Activated CD4-positive, alpha-beta T cell treated with anti-CD3 and anti-CD28 coated beads for 24 hours (primary cell): Measurements from ENCODE around the gene ZNF575.
"Not testable (repeated sequence)": the region's sequence is repeated elsewhere in the genome, so short reads cannot be mapped to it uniquely, and the experiment has no call there.

ENCODE experiments used
- DNase-seq, 2 donors: peaks; one replicate each; pipeline ENCODE4 v3.0.0-alpha.2; 2020; ENCODE audit warnings: low read depth in 2 of 2

Gene ZNF575

DNA sequence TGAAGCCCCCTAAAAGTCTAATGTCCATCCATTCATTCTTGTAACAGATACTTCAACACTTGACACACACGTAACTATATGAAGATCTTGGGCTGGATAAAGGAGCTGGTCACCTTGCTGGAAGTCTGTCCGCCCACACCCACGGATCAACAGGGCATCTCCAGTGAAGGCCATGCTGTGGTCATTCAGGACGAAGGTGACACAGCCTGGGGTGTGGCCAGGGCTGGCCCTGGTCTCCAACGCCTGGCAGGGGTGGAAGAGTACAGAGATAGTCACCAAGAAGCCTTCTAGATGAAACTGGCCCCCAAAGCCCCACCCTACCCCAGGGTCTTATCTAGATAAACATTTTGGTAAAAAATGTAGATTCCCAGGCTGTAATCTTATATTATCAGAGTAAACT, 21.7 kb upstream of the ZNF575 start:
- DNase-seq: no peak

- DNase-seq: not testable (repeated sequence)
These were observed 20.6 kb upstream of the ZNF575 start for GRCh38 chr19:43512399-43512798.

GRCh38 chr19:43518051-43518450, 14.9 kb upstream of the ZNF575 start:
- no peak for DNase-seq

DNA sequence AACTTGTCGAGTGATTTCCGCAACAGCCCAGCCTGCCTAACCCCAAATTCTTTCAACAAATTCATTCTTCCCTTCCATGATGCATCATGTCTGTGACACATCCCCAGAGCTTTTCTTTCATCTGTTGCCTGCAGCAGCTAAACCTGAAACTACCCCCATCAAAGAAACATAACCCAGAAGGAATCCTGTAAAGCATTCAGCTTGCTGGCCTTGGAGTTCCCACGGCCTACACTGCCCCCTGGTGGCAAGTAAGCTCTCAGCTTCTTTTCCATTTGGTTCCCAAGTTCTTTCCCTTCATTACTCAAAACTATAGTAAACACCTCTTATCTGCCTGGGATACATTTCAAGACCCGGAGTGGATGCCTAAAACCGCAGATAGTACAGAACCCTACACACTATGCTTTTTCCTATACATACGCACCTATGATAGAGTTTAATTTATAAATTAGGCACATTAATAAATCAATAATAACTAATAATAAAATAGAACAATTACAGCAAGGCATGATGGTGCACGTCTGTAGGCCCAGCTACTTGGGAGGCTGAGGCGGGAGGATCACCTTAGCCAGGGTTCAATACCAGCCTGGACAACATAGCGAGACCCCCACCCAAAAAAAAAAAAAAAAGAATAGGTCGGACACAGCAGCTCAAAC, 13.4 kb upstream of the ZNF575 start:
- peak; percentile 77 to 78 for DNase-seq

DNA sequence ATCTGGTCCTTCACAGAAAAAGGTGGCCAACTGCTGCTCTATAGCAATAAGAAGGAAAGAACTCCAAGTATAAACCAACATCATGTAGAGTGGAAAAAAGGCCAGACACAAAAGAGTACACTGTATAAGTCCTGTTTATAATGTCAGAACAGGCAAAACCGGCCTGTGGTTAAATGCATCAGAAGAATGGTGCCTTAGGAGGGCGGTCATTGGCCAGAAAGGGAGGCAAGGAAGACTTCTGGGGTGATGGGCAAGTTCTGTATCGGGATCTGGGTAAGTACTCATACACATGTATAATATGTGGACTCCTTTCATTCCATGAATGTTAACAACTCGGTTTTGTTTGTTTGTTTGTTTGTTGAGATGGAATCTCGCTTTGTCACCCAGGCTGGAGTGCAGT, 10.1 kb upstream of the ZNF575 start:
- DNase-seq: no peak

- DNase-seq: not testable (repeated sequence)
These were observed 9.3 kb upstream of the ZNF575 start for GRCh38 chr19:43523696-43524095.

DNA sequence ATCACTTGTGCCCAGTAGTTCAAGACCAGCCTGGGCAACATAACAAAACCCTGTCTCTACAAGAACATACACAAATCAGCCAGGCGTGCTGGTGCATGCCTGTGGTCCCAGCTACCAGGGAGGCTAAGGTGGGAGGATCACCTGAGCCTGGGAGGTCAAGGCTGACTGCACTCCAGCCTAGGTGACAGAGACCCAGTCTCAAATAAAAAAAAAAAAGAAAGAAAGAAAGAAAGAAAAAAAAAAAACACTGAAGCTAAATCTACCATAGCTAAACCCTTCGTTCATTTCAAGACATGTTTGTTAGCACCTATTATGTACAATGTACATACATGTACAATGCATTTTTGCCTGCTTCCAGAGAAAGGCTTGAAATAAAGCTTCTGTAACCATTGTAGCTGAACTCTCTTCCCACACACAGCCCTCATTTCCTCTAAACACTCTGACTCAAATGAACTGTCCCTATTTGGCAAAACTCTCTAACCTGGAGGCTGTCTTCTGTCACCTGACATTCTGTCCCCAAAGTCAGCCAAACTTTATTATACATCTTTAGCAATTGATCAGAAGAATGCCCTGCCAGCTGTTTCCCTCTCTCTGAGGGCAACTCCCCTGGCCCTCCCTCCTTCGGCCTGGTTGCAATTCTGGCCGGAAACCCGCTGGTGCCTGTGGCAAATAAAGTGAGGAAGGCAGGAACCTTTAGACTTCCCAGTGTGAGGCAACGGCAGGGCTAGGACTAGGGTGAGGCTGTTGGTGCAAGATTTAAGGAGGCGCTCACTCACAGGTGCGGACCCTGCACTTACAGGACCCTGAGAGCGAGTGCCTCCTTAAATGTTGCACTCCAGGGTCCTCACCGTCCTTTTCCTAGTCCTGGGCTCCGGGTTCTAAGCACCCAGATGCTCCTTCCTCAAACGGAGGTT, 7.8 kb upstream of the ZNF575 start:
- DNase-seq: no peak

- no peak for DNase-seq
These were observed 6.9 kb upstream of the ZNF575 start for GRCh38 chr19:43525836-43526771.

- DNase-seq: peak; percentile 54 to 74
These were observed 5.8 kb upstream of the ZNF575 start, which contains the start of gene ETHE1 for GRCh38 chr19:43526884-43527859. ETHE1 (minus strand) TSS chr19:43527201; CDS start chr19:43527177, 24 bp downstream.

- no peak for DNase-seq
These were observed 4.9 kb upstream of the ZNF575 start for GRCh38 chr19:43527860-43528622.

DNA sequence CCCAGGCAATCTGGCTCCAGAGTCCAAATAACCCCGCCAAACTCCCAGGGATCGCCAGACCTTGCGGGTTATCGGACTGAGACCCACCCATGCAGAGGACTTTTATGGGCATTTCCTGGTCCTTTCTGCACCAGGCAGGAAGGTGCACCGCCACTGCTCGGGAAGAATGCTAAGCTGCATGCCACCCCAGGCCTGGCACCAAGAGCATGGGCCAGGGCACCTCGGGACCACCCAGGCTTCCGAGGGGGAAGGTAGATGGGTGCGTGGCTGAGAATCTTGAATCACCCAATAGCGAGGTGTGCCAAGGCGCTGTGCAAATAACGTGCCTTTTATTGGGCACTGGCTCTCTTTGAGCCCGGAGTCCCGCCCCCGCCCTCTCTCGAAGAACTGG, 422 bp upstream of the ZNF575 start:
- peak in 1 of 2 donors; percentile 26 for DNase-seq

GRCh38 chr19:43533546-43534304, 737 bp downstream of the ZNF575 start:
- peak; percentile 88 to 89 for DNase-seq

DNA sequence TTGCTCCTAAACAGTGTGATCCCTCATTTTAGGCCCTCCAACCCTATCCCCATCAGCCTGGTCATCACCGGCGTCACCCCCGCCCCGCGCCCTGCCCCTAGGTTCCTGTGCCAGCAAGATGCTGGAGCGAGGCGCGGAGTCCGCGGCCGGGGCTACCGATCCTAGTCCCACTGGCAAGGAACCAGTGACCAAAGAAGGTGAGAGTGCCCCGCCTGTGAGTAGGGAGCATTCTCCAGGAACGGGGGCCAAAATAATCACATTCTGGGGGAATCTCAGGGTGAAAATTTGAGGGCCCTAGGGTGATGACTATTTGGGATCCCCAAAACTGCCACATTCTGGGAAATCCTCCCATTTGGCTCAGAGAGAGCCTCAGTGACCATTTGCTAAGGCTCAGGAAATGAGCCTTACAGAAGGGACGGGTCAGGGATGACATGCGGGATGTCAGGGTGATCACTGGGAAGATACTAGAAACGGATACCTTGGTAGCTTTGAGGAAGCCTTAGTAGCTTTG, 1.4 kb downstream of the ZNF575 start:
- no peak for DNase-seq

GRCh38 chr19:43534816-43535761, 2.1 kb downstream of the ZNF575 start:
- DNase-seq: no peak

DNA sequence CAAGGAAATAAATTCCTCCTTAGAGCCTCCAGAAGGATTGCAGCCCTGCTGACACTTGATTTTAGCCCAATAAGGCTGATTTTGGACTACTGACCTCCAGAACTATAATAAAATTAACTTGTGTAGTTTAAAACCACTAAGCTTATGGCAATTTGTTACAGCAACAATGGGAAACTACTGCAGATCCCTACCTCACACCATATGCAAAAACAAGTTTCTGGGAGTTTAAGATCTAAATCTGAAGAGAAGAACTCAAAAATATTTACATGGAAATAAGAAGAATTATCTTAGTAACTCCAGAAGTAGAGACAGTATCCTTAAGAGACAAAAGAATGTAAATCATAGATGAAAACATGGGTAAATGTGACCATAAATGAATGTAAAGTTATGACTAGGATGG, 5.9 kb downstream of the ZNF575 start:
- no peak for DNase-seq

DNA sequence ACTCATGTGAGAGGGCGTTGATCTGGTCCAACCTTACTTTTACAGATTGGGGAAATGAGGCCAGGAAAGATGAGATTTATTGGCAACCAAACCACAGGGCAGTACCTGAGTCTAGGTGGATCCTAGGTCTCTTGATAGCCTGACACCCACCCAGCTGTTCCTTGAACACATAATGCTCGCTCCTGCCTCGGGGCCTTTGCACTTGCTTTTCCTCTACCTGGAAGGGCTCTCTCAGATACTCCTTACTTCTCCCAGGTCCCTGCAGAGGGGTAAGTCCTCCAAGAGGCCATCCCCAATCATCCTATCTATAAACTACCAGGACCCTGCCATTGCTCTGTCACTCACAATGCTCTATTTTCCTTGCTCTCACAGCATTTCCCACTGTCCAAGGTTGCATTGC, 7.4 kb downstream of the ZNF575 start:
- no peak for DNase-seq

- no peak for DNase-seq
These were observed 9.1 kb downstream of the ZNF575 start for GRCh38 chr19:43541920-43542650.
